ENCODE results near the gene RAI14.
"Not testable (repeated sequence)": the region's sequence is repeated elsewhere in the genome, so short reads cannot be mapped to it uniquely, and the experiment has no call there.

The RAI14 gene

DNA sequence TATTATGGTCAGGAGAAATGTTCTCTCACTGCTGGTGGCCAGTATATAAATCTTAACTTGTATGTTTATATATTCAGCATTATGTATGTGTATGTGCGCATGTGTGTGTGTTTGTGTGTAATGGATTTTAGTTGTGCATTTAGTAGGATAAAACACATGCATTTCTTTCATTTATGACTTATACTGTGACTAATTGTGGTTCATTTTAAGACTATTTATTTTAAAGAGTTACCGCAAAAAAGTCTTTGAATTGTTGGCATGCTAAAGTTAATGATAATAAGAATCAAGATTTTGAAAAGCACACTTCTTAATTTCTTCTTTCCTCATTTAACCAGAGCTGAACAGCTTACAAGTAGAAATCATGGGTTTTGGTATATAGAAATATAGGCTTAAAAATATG lies 60.9 kb downstream of the RAI14 start:
- TF ChIP-seq LEF1 (IDR thresholded peaks at IDR 0.05; ENCODE audit: borderline replicate concordance) (no peak), SP1 (IDR thresholded peaks at IDR 0.05) (no peak), CTBP1 (IDR thresholded peaks at IDR 0.05; ENCODE audit: borderline replicate concordance) (no peak), FOXA1 (IDR thresholded peaks at IDR 0.05) (no peak)
- POLR2A ChIA-PET, result no interaction called here
- DNase-seq (ENCODE audit: extremely low spot score), result no peak
- CTCF ChIA-PET, result no interaction called here

DNA sequence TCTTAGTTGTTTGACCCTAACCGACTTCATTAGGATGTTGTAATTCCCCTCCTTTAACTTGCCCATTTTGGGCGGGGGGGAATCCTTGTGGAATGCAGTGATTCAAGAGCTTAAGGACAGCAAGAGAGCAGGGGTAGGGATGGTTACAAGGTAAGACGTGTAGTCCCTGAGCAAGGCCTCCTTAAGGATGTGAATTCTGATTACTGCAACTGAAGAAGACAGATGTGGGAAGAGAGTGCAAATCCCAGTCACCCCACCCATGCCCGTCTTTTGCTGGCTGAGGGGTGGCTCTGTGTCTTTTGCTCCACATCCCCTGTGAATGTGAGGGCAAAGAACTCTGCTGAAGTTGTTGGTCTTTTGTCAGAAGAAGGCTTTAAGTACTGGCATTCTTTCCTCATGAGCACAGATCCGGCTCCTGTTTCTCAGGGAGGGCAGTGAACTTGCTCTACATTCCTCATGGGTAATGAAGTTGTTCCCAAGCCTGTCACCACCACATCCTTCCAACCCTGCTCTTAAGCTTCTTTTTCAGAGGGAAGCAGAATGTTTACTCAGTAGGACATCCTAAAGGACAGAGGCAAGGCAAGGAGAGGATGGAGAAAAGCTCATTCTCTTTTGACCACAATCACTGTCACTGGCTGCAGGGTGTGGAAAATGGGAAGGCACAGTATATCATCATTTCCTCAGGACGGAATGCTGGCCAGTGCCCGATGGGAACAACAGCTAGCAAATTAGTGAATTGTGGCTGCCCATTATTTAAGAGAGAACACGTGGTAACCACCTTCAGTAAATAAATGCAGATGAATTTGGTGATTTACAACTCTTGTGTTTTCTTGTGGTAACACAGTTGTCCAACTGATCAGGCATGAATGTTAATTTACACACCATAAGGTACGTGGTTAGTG lies 61.5 kb downstream of the RAI14 start:
- no peak for TF ChIP-seq CTBP1 (IDR thresholded peaks at IDR 0.05; ENCODE audit: borderline replicate concordance)
- no peak for TF ChIP-seq SP1 (IDR thresholded peaks at IDR 0.05)
- TF ChIP-seq TARDBP (IDR thresholded peaks at IDR 0.05), result no peak
- no peak for TF ChIP-seq ZNF384 (IDR thresholded peaks at IDR 0.05)
- no peak for TF ChIP-seq NFRKB (IDR thresholded peaks at IDR 0.05)
- TF ChIP-seq FOXM1 (IDR thresholded peaks at IDR 0.05; ENCODE audit: borderline replicate concordance), result no peak
- TF ChIP-seq ELF4 (IDR thresholded peaks at IDR 0.05), result no peak
- TF ChIP-seq HDGF (IDR thresholded peaks at IDR 0.05; ENCODE audit: borderline replicate concordance), result no peak
- no peak for TF ChIP-seq BHLHE40 (IDR thresholded peaks at IDR 0.05; ENCODE audit: borderline replicate concordance)
- TF ChIP-seq FOXA1 (IDR thresholded peaks at IDR 0.05), result no peak
- no peak for TF ChIP-seq FOXK2 (IDR thresholded peaks at IDR 0.05)
- TF ChIP-seq ARNT (IDR thresholded peaks at IDR 0.05), result no peak
- TF ChIP-seq, protein P1, sequence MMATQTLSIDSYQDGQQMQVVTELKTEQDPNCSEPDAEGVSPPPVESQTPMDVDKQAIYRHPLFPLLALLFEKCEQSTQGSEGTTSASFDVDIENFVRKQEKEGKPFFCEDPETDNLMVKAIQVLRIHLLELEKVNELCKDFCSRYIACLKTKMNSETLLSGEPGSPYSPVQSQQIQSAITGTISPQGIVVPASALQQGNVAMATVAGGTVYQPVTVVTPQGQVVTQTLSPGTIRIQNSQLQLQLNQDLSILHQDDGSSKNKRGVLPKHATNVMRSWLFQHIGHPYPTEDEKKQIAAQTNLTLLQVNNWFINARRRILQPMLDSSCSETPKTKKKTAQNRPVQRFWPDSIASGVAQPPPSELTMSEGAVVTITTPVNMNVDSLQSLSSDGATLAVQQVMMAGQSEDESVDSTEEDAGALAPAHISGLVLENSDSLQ (IDR thresholded peaks at IDR 0.05), result no peak
- TF ChIP-seq L3MBTL2 (conservative IDR thresholded peaks at IDR 0.05), result no peak
- no peak for TF ChIP-seq LEF1 (IDR thresholded peaks at IDR 0.05; ENCODE audit: borderline replicate concordance)
- TF ChIP-seq SUZ12 (IDR thresholded peaks at IDR 0.05), result no peak
- no peak for DNase-seq (ENCODE audit: extremely low spot score)
- ChIA-PET POLR2A (no interaction called here), CTCF (no interaction called here)

DNA sequence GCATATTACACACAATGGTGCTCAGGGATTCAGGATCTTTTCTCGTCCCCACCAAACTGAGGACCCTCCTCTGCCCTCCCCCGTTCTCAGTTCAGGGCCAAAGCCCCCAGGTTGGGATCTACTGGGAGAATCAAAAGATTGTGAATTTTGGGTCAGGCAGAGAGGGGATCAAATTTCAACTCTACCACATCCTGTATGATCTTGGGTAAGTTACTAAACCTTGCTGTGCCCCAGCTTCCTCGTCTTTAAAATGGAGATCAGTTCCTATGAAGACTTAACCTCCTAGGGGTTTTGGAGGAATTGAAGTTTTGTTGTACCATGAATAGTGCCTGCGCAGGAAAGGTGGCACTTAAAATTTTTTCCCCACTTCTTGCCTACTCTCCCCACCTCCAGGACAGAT lies 62.4 kb downstream of the RAI14 start:
- POLR2A ChIA-PET, result no interaction called here
- DNase-seq (ENCODE audit: extremely low spot score), result no peak
- no peak for TF ChIP-seq ZNF384 (IDR thresholded peaks at IDR 0.05)
- CTCF ChIA-PET, result no interaction called here

DNA sequence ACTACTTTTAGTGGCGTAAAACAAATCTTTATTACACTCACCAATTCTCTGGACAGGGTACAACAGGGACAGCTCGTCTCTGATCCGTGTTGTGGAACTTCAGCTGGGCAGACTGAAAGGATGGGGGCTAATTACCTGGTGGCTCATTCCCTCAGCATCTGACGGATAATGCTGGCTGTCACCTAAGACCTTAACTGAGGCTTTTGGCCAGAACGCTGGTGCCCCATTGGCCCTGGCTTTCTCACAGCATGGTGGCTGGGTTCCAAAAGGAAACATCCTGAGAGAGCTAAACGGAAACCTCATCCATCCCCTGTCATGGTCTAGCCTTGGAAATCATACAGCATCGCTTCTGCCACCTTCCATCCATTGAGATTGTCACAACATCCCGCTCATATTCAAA lies 62.9 kb downstream of the RAI14 start:
- POLR2A ChIA-PET, result no interaction called here
- no peak for DNase-seq (ENCODE audit: extremely low spot score)
- TF ChIP-seq L3MBTL2 (conservative IDR thresholded peaks at IDR 0.05) (no peak), FOXA1 (IDR thresholded peaks at IDR 0.05) (no peak), SUZ12 (IDR thresholded peaks at IDR 0.05) (no peak), ELF4 (IDR thresholded peaks at IDR 0.05) (no peak), FOXK2 (IDR thresholded peaks at IDR 0.05) (no peak), LEF1 (IDR thresholded peaks at IDR 0.05; ENCODE audit: borderline replicate concordance) (no peak), NFRKB (IDR thresholded peaks at IDR 0.05) (no peak), FOXM1 (IDR thresholded peaks at IDR 0.05; ENCODE audit: borderline replicate concordance) (no peak), ZNF384 (IDR thresholded peaks at IDR 0.05) (no peak), TARDBP (IDR thresholded peaks at IDR 0.05) (no peak), ARNT (IDR thresholded peaks at IDR 0.05) (no peak), CTBP1 (IDR thresholded peaks at IDR 0.05; ENCODE audit: borderline replicate concordance) (no peak), BHLHE40 (IDR thresholded peaks at IDR 0.05; ENCODE audit: borderline replicate concordance) (no peak), HDGF (IDR thresholded peaks at IDR 0.05; ENCODE audit: borderline replicate concordance) (no peak), SP1 (IDR thresholded peaks at IDR 0.05) (no peak)
- TF ChIP-seq, protein P1 (IDR thresholded peaks at IDR 0.05), result no peak
- CTCF ChIA-PET, result no interaction called here

DNA sequence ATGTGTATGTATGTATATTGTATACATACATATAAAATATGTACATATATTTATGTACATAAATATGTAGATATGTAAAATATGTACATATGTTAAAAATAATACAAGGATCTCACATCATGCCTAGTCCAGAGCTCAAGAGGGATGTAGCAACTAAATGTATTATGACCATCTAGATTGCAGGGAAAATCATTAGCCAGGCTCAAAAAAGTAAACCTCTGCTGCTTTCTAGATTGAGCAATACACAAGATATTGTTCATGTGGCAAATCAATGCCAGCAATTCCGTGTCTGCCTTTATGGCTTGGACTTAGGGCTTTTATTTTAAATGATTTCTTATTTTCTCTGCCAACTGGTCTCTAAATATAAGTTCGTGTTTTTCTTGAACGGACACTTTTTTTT lies 65.2 kb downstream of the RAI14 start:
- no peak for TF ChIP-seq BHLHE40 (IDR thresholded peaks at IDR 0.05; ENCODE audit: borderline replicate concordance)
- no peak for TF ChIP-seq FOXM1 (IDR thresholded peaks at IDR 0.05; ENCODE audit: borderline replicate concordance)
- TF ChIP-seq FOXK2 (IDR thresholded peaks at IDR 0.05), result no peak
- no peak for TF ChIP-seq CTBP1 (IDR thresholded peaks at IDR 0.05; ENCODE audit: borderline replicate concordance)
- TF ChIP-seq HDGF (IDR thresholded peaks at IDR 0.05; ENCODE audit: borderline replicate concordance), result no peak
- TF ChIP-seq ZNF384 (IDR thresholded peaks at IDR 0.05), result no peak
- no peak for TF ChIP-seq TARDBP (IDR thresholded peaks at IDR 0.05)
- ChIA-PET CTCF (no interaction called here), POLR2A (no interaction called here)
- no peak for DNase-seq (ENCODE audit: extremely low spot score)

DNA sequence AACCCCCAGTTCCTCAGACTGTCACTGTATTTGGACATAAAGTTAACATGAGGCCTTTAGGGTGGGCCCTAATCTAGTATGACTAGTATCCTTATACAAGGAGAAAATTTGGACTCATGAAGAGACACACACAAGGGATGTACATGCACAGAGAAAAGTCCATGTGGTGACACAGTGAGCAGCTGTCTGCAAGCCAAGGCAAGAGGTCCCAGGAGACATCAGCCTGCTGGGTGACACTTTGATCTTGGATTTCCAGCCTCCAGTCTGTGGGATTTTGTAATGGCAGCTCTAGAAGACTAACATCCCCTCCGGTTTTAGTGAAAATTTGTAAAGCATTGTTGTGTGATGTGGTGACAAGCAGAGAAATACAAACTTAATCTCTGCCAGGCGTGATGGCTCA lies 66.1 kb downstream of the RAI14 start:
- POLR2A ChIA-PET, result no interaction called here
- TF ChIP-seq, protein P1 (IDR thresholded peaks at IDR 0.05), result no peak
- TF ChIP-seq SP1 (IDR thresholded peaks at IDR 0.05) (no peak), TARDBP (IDR thresholded peaks at IDR 0.05) (no peak), FOXK2 (IDR thresholded peaks at IDR 0.05) (no peak), SUZ12 (IDR thresholded peaks at IDR 0.05) (no peak), FOXM1 (IDR thresholded peaks at IDR 0.05; ENCODE audit: borderline replicate concordance) (no peak)
- CTCF ChIA-PET, result no interaction called here
- no peak for DNase-seq (ENCODE audit: extremely low spot score)

DNA sequence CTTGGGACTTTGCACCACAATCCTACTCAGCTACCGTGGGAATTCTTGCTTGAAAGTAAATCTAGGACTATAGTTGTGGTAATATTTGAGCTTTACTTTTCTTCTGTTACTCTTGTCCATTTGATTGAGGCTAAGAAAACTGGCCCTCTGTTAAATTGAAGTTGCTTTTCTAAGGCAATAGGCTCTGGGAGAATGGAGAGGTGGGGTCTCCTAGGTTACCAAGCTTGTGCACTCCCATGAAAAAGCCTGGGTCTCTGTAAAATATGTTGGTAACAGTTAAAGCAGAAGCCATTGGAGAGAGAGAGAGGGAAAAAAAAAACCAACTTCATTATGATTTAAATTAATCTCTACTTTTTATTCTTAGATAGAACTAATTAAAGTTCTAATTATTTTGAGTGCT lies 68.6 kb downstream of the RAI14 start:
- TF ChIP-seq, protein P1 (IDR thresholded peaks at IDR 0.05), result no peak
- no peak for TF ChIP-seq L3MBTL2 (conservative IDR thresholded peaks at IDR 0.05)
- TF ChIP-seq TARDBP (IDR thresholded peaks at IDR 0.05), result no peak
- no peak for TF ChIP-seq HDGF (IDR thresholded peaks at IDR 0.05; ENCODE audit: borderline replicate concordance)
- TF ChIP-seq SP1 (IDR thresholded peaks at IDR 0.05), result no peak
- no peak for TF ChIP-seq FOXM1 (IDR thresholded peaks at IDR 0.05; ENCODE audit: borderline replicate concordance)
- no peak for TF ChIP-seq FOXA1 (IDR thresholded peaks at IDR 0.05)
- TF ChIP-seq ARNT (IDR thresholded peaks at IDR 0.05), result no peak
- TF ChIP-seq FOXK2 (IDR thresholded peaks at IDR 0.05), result no peak
- no peak for TF ChIP-seq SUZ12 (IDR thresholded peaks at IDR 0.05)
- TF ChIP-seq LEF1 (IDR thresholded peaks at IDR 0.05; ENCODE audit: borderline replicate concordance), result no peak
- CTCF ChIA-PET, result no interaction called here
- no peak for DNase-seq (ENCODE audit: extremely low spot score)
- POLR2A ChIA-PET, result no interaction called here

DNA sequence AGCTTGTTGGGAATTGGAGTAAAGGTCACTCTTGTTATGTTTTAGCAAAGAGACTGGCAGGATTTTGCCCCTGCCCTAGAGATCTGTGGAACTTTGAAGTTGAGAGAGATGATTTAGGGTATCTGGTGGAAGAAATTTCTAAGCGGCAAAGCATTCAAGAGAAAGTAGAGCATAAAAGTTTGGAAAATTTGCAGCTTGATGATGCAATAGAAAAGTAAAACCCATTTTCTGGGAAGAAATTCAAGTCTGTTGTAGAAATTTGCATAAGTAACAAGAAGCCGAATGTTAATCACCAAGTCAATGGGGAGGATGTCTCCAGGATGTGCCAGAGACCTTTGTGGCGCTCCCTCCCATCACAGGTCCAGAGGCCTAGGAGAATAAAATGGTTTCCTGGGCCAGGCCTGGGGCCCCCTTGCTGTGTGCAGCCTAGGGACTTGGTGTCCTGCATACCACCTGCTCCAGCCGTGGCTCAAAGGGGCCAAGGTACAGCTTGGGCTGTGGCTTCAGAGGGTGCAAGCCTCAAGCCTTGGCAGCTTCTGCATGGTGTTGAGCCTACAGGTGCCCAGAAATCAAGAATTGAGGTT lies 71.1 kb downstream of the RAI14 start:
- DNase-seq (ENCODE audit: extremely low spot score); CTCF ChIA-PET; POLR2A ChIA-PET: not testable (repeated sequence)

Measured in HEK293T (cell line).